Nephron progenitor cell (in vitro differentiated cells): ENCODE data around the gene FHL3.

Experiments
- DNase-seq: peaks from one replicate; pipeline ENCODE4 v3.0.0; 2021
- H3K27ac Mint-ChIP-seq: 2 replicates; pipeline ENCODE4 v1.8.0; 2021; ENCODE audit warnings: mild to moderate bottlenecking, moderate library complexity, mixed read lengths
- H3K27me3 Mint-ChIP-seq: 2 replicates; pipeline ENCODE4 v1.8.0; 2021; ENCODE audit warnings: mild to moderate bottlenecking, low read depth, mixed read lengths; ENCODE audit not compliant: poor library complexity
- H3K36me3 Mint-ChIP-seq: 2 replicates; pipeline ENCODE4 v1.8.0; 2021; ENCODE audit warnings: low read depth, mixed read lengths
- H3K4me1 Mint-ChIP-seq: 2 replicates; pipeline ENCODE4 v1.8.0; 2021; ENCODE audit warnings: mixed read lengths
- H3K4me3 Mint-ChIP-seq: 2 replicates; pipeline ENCODE4 v1.8.0; 2021; ENCODE audit warnings: mild to moderate bottlenecking, moderate library complexity, mixed read lengths
- H3K9me3 Mint-ChIP-seq: 2 replicates; pipeline ENCODE4 v1.8.0; 2021; ENCODE audit warnings: mild to moderate bottlenecking, moderate library complexity, mixed read lengths
- TF ChIP-seq, protein P1 (sequence below): fragments of 200-600 bp; sonication (generic); IDR thresholded peaks from 2 replicates; pipeline ENCODE4 v1.5.0; 2021; ENCODE audit warnings: antibody characterized with exemption

The FHL3 gene

GRCh38 chr1:38014724-38015424 is 9.6 kb upstream of the FHL3 start:
- no peak for DNase-seq
- peaks cover 51% of the 10 kb centered on the region for H3K4me1 Mint-ChIP-seq
- H3K27me3 Mint-ChIP-seq: peaks cover 3% of the 10 kb centered on the region
- no peak overlapping the region for H3K27ac Mint-ChIP-seq
- TF ChIP-seq, protein P1, sequence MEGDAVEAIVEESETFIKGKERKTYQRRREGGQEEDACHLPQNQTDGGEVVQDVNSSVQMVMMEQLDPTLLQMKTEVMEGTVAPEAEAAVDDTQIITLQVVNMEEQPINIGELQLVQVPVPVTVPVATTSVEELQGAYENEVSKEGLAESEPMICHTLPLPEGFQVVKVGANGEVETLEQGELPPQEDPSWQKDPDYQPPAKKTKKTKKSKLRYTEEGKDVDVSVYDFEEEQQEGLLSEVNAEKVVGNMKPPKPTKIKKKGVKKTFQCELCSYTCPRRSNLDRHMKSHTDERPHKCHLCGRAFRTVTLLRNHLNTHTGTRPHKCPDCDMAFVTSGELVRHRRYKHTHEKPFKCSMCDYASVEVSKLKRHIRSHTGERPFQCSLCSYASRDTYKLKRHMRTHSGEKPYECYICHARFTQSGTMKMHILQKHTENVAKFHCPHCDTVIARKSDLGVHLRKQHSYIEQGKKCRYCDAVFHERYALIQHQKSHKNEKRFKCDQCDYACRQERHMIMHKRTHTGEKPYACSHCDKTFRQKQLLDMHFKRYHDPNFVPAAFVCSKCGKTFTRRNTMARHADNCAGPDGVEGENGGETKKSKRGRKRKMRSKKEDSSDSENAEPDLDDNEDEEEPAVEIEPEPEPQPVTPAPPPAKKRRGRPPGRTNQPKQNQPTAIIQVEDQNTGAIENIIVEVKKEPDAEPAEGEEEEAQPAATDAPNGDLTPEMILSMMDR: no peak
- H3K4me3 Mint-ChIP-seq: peak overlapping the region; percentile 96
- H3K9me3 Mint-ChIP-seq: peaks cover 7% of the 10 kb centered on the region
- peaks cover 23% of the 10 kb centered on the region for H3K36me3 Mint-ChIP-seq

DNA sequence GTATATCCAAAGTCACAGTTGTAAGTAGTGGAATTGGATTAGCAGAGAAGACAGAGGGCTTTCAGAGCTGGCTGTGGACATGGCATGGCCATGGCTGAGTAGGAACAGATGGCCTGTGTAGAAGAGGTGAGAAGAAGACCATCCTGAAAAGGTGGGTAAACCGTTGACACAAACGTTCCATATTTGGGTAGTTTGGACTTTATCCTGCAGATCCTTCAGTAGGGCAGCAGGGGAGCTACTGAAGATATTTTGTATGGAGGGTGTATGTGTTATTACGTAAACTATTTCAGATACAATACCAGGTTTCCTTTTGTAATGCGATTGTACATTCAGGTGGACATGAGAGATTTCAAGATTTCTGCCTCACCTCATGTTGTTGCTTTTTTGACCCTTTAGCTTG is 8.9 kb upstream of the FHL3 start:
- H3K9me3 Mint-ChIP-seq: peaks cover 7% of the 10 kb centered on the region
- TF ChIP-seq, protein P1: no peak
- no peak for DNase-seq
- H3K27ac Mint-ChIP-seq: peak overlapping the region; percentile 68
- H3K36me3 Mint-ChIP-seq: peaks cover 22% of the 10 kb centered on the region
- H3K27me3 Mint-ChIP-seq: peaks cover 3% of the 10 kb centered on the region
- peaks cover 58% of the 10 kb centered on the region for H3K4me1 Mint-ChIP-seq
- peak overlapping the region; percentile 96 for H3K4me3 Mint-ChIP-seq

GRCh38 chr1:38013227-38013622 is 7.9 kb upstream of the FHL3 start:
- Mint-ChIP-seq H3K4me1 (peaks cover 59% of the 10 kb centered on the region), H3K36me3 (peaks cover 13% of the 10 kb centered on the region)

DNA sequence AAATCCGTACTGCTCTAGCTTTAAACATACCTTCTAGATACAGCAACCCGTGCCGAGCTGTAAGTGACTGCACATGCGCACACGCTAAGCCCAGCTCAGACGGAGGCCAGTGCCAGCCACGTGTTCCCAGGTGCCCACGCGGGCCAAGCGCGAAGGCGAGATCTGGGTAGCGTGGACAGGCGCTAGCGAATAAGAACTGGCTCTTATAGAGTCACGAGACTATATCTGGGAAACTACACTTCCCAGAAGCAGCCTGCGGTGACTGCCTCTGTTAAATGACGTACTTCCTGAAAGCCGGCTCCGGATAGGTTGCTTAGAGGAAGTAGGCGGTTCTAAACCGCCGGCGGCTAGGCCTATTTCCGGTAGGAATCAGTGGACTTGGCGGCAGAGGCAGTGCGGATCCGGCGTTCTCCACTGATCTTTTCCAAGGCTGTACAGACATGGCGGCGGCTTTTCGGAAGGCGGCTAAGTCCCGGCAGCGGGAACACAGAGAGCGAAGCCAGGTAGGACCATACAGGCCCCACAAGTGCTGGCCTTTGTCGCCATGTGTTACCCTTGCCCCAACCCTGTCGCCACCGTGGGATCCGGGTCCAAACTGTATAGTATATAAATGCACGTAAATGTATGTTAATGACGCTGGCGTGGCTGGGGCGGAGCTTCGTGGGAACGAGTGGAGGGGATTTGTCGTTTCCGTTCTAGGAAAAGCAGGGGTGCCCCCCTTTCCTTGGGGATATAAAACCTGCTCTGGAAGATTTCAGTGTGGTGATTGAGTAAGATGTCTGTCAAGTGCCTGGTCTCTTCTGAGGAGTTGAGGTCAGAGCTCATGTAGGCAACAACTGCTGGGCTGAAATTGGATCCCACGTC is 7.3 kb upstream of the FHL3 start, which contains the start of gene UTP11:
Gene UTP11 (plus strand): TSS at position 372 of the 864 bp plus-strand sequence. CDS start 69 bp downstream, at position 441.
- TF ChIP-seq, protein P1: no peak
- DNase-seq: peak; percentile 86
- H3K4me1 Mint-ChIP-seq: peaks cover 59% of the 10 kb centered on the region
- peak within 1 kb of the TSS; percentile 96 for H3K4me3 Mint-ChIP-seq
- H3K9me3 Mint-ChIP-seq: peaks cover 7% of the 10 kb centered on the region
- H3K27ac Mint-ChIP-seq: peak within 1 kb of the TSS; percentile 98
- peaks cover 9% of the 10 kb centered on the region for H3K36me3 Mint-ChIP-seq
- peaks cover 3% of the 10 kb centered on the region for H3K27me3 Mint-ChIP-seq

More at GRCh38 chr1:38013227-38013622, 7.9 kb upstream of the FHL3 start:
- peak overlapping the region; percentile 96 for H3K4me3 Mint-ChIP-seq
- TF ChIP-seq, protein P1: no peak
- H3K27ac Mint-ChIP-seq: peak overlapping the region; percentile 98
- peaks cover 7% of the 10 kb centered on the region for H3K9me3 Mint-ChIP-seq
- DNase-seq: no peak
- peaks cover 3% of the 10 kb centered on the region for H3K27me3 Mint-ChIP-seq

DNA sequence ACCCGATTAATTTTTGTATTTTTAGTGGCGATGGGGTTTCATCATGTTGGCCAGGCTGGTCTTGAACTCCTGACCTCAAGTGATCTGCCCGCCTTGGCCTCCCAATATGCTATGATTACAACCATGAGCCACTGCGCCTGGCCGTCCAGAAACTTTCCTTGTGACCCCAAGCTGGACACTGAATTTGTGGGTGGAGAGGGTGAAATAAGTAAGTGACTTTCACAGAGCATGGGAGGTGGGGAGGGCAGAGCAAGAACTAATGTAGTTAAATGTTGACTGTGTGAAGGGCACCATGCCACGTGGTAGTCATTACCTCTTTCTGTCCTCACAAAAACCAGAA is 4.5 kb upstream of the FHL3 start:
- Mint-ChIP-seq H3K36me3 (no peaks in the 10 kb centered on the region), H3K27me3 (peaks cover 3% of the 10 kb centered on the region), H3K4me3 (no peak overlapping the region), H3K27ac (no peak overlapping the region), H3K4me1 (peaks cover 65% of the 10 kb centered on the region), H3K9me3 (peaks cover 7% of the 10 kb centered on the region)
- no peak for DNase-seq
- TF ChIP-seq, protein P1: no peak
